GM12875 (cell line): ENCODE data around the gene FBXL12.

Experiments
- H3K4me3 ChIP-seq: one replicate; pipeline ENCODE4 v1.5.1; 2011; ENCODE audit warnings: low read depth, low read length, control low read depth
- TF ChIP-seq, protein P1 (sequence below): IDR thresholded peaks from 2 replicates; pipeline ENCODE4 v1.5.1; 2011; ENCODE audit warnings: low read depth, mild to moderate bottlenecking, control low read depth, inconsistent platforms, low read length, moderate library complexity, borderline replicate concordance; ENCODE audit not compliant: insufficient read depth

Gene FBXL12

DNA sequence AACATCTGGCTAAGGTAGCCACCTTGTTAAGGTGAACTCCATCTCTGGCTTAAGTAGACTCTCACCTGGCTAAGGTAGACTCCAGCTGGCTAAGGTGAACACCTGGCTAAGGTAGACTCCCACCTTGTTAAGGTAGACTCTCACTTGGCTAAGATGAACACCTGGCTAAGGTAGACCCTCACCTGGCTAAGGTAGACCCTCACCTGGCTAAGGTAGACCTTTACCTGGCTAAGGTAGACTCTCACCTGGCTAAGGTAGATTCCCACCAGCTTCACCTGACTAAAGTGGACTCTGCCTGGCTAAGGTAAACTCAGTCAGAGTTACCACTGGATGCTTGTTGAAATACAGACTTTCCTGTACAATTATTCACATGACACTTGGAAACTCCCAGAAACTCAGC is 39.9 kb upstream of the FBXL12 start:
- no peak overlapping the region for H3K4me3 ChIP-seq
- TF ChIP-seq, protein P1, sequence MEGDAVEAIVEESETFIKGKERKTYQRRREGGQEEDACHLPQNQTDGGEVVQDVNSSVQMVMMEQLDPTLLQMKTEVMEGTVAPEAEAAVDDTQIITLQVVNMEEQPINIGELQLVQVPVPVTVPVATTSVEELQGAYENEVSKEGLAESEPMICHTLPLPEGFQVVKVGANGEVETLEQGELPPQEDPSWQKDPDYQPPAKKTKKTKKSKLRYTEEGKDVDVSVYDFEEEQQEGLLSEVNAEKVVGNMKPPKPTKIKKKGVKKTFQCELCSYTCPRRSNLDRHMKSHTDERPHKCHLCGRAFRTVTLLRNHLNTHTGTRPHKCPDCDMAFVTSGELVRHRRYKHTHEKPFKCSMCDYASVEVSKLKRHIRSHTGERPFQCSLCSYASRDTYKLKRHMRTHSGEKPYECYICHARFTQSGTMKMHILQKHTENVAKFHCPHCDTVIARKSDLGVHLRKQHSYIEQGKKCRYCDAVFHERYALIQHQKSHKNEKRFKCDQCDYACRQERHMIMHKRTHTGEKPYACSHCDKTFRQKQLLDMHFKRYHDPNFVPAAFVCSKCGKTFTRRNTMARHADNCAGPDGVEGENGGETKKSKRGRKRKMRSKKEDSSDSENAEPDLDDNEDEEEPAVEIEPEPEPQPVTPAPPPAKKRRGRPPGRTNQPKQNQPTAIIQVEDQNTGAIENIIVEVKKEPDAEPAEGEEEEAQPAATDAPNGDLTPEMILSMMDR, result no peak

- H3K4me3 ChIP-seq, result no peak overlapping the region
- TF ChIP-seq, protein P1, result no peak
Observed at GRCh38 chr19:9857920-9858746, 39.3 kb upstream of the FBXL12 start.

- TF ChIP-seq, protein P1, result no peak
- H3K4me3 ChIP-seq, result no peak overlapping the region
Observed at GRCh38 chr19:9857076-9857721, 38.3 kb upstream of the FBXL12 start.

DNA sequence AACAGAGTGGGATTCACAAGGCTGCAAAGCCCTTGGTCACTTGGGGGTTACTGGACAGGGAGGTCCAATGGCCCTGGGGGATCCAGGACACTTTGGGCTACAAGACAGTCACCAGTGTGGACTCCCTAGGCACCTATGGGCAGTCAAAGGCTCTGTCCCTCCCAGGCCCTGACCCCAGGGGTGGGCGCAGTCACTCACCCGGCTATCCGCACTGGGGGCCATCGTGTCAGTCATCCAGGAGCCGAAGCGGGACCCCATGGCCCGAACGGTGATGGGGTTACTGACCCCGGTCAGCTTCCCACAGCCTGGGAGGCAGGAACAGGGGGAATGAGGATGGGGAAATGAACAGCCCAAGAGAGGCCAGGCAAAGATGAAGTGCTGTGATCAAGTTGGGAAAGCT is 37.7 kb upstream of the FBXL12 start:
- TF ChIP-seq, protein P1, result no peak
- H3K4me3 ChIP-seq, result no peak overlapping the region

- no peak overlapping the region for H3K4me3 ChIP-seq
- TF ChIP-seq, protein P1, result no peak
Observed at GRCh38 chr19:9854282-9854846, 35.5 kb upstream of the FBXL12 start.

DNA sequence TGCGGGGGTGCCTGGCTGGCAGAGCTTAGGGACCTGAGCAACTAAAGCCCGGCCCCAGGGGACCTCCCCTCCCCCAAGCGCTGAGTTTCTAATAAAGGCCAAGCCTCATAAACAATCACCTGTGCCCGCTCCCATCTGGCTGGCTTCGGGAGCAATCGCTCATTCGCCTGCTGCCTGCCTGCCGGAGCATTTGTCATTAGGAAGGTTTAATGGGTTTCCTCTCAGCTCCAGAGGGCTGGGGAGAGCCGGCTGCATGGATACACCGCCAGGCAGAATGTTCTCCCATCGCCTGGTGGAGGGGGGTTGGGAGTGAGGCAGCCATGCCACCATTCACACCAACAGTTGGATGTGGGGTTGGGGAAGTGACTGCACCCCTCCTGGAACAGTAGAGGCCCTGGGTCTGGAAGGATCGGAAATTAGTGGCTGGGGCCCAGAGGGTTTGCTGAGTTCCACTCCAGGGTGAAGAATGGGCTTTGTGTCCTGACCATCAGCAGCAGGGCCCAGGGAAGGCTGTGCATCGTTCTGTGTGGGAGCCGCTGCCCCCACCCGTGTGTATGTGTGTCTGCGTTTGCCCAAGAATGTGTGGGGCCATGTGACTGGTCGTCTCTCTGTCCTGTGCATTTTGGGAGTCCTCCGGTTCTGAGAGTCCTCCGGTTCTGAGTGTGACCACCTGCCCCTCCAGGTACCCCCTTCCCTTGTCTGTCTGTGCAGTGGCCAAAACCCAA is 31.5 kb upstream of the FBXL12 start:
- TF ChIP-seq, protein P1, result no peak
- H3K4me3 ChIP-seq, result no peak overlapping the region
